ENCODE measurements around the gene MUC5B.
A peak's percentile ranks its signal among the peaks of the same experiment; 100 is the strongest.

The MUC5B gene

DNA sequence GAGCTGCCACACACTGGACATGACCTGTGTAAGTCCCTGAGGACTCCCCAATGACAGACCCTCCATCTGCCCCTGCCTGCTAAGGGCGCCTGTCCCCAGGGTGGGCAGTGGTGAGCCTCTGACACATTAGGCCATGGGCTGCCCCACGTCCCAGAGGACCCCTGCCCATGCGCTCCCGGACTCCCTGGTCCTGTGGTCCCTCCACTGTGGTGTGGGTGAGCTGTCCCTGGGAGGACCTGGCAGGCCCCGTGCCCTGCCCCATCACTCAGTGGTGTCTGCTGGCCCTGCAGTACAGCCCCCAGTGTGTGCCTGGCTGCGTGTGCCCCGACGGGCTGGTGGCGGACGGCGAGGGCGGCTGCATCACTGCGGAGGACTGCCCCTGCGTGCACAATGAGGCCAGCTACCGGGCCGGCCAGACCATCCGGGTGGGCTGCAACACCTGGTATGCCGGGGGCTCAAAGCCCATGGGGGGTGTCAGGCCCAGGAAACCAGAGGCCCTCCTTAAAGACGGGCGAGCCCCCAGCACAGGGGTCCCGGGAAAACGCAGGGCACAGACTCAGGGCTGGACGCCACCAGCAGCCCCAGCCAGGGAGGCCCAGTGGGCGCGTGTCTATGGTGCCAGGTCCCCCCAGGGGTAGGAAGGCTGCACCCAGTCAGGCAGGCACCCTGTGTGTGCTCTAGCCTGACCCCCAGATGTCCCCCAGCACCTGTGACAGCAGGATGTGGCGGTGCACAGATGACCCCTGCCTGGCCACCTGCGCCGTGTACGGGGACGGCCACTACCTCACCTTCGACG, 46.4 kb upstream of the MUC5B start:
- peak; percentile 1 for DNase-seq (ENCODE audit: extremely low read depth, insufficient read length)
- H3K4me3 ChIP-seq (replicated peaks; ENCODE audit: low read depth, low read length): no peak overlapping the region
- no peaks in the 10 kb centered on the region for H3K27me3 ChIP-seq (replicated peaks; ENCODE audit: control insufficient read depth, insufficient read depth, low read length)
- no peak for TF ChIP-seq CTCF (IDR thresholded peaks at IDR 0.05; ENCODE audit: insufficient read depth, low read length, poor library complexity, severe bottlenecking)
- H3K36me3 ChIP-seq (ENCODE audit: control insufficient read depth, insufficient read depth, low read length): no peaks in the 10 kb centered on the region

- H3K36me3 ChIP-seq (ENCODE audit: control insufficient read depth, insufficient read depth, low read length): no peaks in the 10 kb centered on the region
- no peak for TF ChIP-seq CTCF (IDR thresholded peaks at IDR 0.05; ENCODE audit: insufficient read depth, low read length, poor library complexity, severe bottlenecking)
- no peak overlapping the region for H3K4me3 ChIP-seq (replicated peaks; ENCODE audit: low read depth, low read length)
- peak; percentile 3 for DNase-seq (ENCODE audit: extremely low read depth, insufficient read length)
- no peaks in the 10 kb centered on the region for H3K27me3 ChIP-seq (replicated peaks; ENCODE audit: control insufficient read depth, insufficient read depth, low read length)
These were observed 45.7 kb upstream of the MUC5B start for GRCh38 chr11:1177020-1177770.

DNA sequence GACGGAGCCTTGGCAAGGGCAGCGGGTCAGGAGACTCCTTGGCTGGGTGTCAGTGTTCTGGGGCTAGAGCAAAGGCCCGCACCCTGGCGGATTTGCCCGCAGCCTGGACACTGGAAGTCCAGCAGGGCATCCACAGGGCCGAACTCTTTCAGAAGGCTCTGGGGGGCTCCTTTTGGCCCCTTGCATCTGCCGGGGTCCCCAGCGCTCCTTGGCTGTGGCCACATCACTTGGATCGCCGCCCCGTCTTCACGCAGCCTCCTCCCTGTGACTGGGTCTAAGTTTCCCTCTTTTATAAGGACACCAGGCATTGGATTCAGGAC, 45.1 kb upstream of the MUC5B start:
- DNase-seq (ENCODE audit: extremely low read depth, insufficient read length): no peak
- Histone ChIP-seq H3K36me3 (ENCODE audit: control insufficient read depth, insufficient read depth, low read length) (no peaks in the 10 kb centered on the region), H3K27me3 (replicated peaks; ENCODE audit: control insufficient read depth, insufficient read depth, low read length) (no peaks in the 10 kb centered on the region), H3K4me3 (replicated peaks; ENCODE audit: low read depth, low read length) (no peak overlapping the region)
- TF ChIP-seq CTCF (IDR thresholded peaks at IDR 0.05; ENCODE audit: insufficient read depth, low read length, poor library complexity, severe bottlenecking): no peak

DNA sequence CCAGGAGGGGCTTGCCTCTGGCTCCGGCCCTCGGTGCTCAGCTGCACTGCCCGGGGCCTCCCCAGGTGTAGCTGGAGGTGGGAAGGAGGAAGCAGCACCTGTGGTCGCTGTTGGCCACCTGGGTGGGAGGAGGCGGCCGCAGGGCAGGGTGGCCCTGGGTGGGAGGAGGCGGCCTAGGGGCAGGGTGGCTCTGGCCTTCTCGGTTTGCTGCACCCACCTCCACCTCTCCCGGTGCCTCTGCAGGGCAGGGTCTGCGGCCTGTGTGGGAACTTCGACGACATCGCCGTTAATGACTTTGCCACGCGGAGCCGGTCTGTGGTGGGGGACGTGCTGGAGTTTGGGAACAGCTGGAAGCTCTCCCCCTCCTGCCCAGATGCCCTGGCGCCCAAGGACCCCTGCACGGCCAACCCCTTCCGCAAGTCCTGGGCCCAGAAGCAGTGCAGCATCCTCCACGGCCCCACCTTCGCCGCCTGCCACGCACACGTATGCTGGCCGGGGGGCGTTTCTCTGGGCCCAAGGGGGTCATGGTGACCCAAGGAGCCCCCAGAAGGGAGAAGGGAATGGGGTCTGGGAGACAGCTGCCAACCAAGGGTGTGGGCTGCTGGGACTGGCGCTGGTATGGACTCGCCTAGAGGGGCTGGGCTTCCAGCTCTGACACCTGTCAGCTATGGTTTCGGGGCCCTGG, 44.5 kb upstream of the MUC5B start:
- Histone ChIP-seq H3K27me3 (replicated peaks; ENCODE audit: control insufficient read depth, insufficient read depth, low read length) (no peaks in the 10 kb centered on the region), H3K4me3 (replicated peaks; ENCODE audit: low read depth, low read length) (no peak overlapping the region), H3K36me3 (ENCODE audit: control insufficient read depth, insufficient read depth, low read length) (no peaks in the 10 kb centered on the region)
- TF ChIP-seq CTCF (IDR thresholded peaks at IDR 0.05; ENCODE audit: insufficient read depth, low read length, poor library complexity, severe bottlenecking): no peak
- DNase-seq (ENCODE audit: extremely low read depth, insufficient read length): peak; percentile 3

- Histone ChIP-seq H3K36me3 (ENCODE audit: control insufficient read depth, insufficient read depth, low read length) (no peaks in the 10 kb centered on the region), H3K27me3 (replicated peaks; ENCODE audit: control insufficient read depth, insufficient read depth, low read length) (no peaks in the 10 kb centered on the region), H3K4me3 (replicated peaks; ENCODE audit: low read depth, low read length) (no peak overlapping the region)
- no peak for DNase-seq (ENCODE audit: extremely low read depth, insufficient read length)
- no peak for TF ChIP-seq CTCF (IDR thresholded peaks at IDR 0.05; ENCODE audit: insufficient read depth, low read length, poor library complexity, severe bottlenecking)
These were observed 44.0 kb upstream of the MUC5B start for GRCh38 chr11:1178906-1179305.

All from GM06990 (cell line).